HG03460 (cell line): ENCODE results near the gene ACTR2.
A peak's percentile ranks its signal among the peaks of the same experiment; 100 is the strongest.

Experiments used
- ATAC-seq: cut with Tn5 transposase; IDR thresholded peaks from one replicate; pipeline ENCODE4 v1.9.1; 2021; ENCODE audit not compliant: unreplicated experiment

Gene ACTR2

DNA sequence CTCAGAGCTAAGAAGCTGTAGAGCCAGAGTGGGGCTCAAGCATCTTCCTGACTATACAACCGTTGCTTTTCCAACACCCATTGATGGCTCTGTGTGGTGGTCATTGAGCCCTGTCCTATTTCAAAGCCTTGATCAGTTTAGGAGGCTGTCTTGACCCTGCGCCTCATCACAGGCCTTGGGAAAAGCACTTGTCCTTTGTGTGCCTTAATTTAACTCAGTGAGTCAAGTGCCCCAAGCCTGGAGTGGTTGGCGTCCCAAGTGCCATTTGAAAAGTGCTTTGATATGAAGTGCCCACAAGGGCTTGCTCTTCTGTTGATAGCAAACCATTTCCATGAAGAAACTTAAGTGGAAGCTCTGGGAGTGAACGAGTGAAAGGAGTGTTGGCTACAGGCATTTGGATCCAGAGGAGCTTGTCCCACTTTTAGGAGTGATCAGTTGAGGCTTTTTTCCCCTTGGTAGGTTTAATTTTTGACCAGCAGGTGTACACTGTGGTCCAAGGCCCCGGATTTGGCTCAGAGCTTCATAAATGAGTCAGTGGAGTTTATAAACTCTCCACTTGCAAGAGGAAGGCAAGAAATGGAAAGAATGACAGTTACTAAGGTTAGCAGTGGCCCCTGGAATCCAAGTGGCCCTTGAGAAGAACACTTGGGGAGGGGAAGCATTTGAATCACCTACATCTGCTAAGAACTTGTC is 50.3 kb downstream of the ACTR2 start:
- ATAC-seq = no peak

DNA sequence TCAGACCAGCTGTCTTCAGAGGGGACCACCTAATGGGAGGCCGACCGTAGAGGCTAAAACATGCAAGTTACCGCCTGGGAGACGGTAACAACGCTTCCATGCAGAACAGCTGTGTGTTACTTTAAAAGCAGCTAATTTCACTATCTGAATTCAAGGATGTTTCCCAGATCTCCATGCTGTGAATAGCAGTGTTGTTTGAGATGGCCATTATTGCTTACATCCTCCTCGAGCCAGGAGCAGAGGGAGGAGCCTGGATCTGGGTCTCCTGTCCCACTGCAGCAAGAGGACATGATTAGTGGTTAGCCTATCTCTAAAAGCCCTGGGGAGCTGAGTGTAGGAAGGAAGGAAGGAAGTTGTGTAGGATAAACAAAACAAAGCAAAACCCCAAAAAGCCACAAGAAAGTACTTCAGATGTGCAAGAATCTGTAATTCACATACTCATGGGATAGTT is 50.9 kb downstream of the ACTR2 start:
- no peak for ATAC-seq

DNA sequence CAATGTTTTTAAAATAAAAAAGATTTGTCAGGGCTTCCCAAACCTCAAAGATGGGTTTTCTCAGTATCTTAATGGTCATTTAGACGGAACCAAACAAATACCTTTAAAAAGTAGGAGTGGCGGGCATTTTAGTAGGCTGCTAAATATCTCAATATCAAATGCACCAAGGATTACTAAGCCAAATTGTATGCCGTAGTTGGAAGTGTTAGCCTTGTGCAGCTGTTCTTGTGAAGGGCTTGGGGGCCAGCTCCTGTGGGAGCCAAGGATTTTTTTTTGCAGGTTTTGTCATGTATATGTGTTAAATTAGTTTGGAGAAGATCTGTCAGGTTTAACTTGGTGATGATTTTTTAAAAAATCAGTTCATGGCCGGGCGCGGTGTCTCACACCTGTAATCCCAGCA is 52.1 kb downstream of the ACTR2 start:
- ATAC-seq = no peak

DNA sequence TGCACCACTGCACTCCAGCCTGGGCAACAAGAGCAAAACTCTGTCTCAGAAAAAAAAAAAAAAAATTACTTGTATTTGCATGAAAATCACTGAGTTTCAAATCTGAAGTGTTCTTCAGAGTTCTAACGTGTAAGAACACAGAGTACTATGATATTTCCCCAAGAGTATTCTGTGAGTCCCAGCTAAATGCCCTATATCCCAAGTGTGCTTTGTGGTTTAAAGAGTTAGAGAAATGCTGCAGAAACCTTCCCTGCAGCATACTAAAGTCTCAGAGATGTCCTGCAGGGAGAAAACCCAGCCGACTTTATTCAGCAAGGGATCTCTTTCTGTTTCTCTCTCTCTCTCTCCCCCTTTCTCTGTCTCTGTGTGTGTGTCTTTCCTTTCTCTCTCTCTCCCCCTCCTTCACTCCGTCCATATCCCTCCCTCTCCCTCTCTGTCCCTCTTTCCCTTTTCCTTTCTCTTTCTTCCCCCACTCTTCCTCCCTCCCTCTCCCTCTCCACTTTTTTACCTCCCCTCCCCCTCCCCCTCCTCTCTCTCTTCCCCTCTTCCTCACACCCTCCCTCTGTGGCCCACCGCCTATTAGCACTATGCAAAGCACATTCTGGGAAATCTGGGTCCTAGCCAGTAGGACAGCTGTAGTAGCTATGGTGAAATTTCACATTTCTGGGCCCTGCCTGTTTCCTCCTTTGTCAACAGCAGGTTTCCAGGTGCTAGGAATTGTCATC is 54.2 kb downstream of the ACTR2 start:
- no peak for ATAC-seq

DNA sequence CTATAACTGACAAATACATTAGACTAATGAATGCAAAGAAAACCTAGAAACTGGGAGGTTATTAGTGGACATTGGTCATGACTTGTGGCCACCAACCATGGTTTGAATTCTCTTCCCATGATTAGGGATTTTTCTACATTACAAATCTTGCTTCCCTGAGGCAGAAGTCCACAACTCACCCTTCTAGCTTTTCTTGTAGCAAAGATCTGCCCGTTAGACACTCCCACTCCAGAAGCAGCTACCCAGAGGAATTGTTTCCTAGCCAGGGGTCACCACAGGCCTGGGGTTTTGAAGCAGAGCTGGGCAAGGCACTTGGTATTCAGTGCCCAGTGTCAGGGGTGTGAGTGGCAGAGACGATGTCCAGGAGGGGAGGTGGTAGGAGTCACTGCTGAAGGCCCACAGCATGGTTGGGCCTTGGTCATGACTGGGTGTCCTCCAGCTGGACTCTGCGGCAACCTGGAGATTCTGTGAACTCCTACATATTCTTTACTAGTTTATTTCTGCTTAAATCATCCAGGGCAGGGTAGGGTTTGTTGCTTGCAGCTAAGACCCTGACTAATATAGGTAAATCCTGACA is 54.9 kb downstream of the ACTR2 start:
- no peak for ATAC-seq

DNA sequence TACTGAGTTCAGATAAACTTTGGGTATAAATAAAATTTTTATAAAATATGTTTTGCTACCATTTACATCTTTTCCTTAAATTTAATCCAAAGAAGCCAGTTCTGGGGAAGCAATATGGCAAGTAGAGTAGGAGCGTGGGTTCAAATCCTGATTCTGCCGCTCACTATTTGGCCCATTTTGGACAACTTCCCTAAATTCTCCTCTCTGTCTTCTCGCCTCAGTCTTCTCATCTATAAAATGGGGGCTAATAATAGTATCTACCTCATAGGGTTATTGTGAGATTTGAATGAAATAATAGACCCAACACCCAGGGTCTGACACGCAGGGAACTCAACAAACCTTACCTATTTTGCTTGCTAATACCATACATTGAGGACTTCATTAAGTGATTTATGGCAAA is 59.7 kb downstream of the ACTR2 start:
- ATAC-seq = no peak

DNA sequence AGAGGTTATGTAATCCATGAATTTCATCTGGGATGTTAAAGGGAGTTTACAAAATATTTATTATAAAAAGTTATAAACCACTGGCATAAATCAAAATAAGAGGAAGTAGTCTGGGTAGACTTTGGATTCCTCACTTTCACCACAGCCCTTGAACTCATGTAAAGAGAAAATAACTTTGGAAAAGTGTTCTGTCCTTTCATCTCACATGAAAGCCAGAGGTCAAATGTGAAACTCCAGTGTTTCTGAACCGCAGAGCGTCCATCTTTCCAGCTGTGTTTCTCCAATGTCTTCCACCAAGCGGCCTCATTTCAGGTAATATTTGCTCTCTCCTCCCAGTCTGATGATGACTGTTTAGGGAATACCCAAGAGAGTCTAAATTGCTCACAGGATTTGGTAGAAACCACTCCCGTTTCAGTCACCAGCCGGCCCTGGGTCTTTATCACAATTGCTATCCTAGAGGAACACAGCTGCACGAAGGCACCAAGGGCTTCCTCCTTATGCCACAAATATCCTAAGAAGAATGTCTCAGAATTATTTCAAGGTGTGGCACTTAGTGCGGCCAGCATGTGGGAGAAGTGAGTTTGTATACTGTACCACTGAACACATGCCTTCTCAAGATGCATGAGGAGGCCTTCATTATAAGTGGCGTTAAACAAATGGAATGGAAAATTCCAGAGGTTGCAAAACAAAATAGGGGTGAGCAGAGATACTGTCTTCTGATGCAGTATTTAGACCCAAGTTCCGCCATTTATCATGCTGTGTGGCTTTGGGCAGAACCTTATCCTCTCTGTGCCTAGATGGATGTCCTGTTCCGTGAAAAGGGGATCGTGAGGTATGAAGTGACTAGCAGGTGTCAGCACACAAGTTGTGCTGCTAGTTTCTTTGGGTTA is 63.8 kb downstream of the ACTR2 start:
- no peak for ATAC-seq

DNA sequence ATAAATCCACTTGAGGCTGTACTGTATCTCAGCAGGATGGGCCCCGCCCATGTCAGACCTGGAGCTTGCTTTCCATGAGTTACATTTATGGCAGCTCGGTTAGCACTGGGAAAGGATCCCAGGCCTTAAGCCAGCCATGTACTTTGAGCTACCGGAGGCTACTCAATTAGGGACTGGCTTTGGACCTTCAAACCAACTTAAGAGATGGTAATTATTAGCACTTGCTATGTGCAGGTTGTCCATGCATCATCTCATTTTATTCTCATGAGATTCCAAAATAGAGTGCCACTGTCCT is 64.4 kb downstream of the ACTR2 start:
- ATAC-seq = no peak

DNA sequence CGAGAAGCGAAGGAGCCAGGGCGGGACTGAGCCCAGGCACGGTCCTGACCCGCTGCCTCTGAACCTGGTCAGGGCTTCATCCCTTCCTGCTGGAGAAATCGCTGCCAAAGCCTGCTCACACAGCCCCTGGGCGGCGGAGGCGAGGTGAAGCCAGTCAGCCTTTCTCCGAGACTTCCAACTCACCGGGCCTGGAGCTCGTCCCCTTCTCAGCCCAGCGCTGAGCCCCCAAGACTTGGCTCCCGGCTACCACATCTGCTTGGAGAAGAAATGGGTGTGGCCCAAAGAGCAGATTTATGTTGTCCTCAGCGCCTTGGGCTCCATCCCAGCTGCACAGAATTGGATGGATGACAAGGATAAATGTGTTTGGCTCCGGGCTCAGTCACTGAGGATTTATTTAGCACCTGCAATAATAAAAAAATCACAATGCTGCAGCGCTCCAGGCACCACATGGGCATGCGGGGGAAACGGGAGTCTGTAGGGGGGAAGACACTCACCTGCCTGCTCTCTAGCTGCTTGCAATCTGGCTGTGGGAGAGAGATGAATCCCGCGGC is 64.9 kb downstream of the ACTR2 start:
- no peak for ATAC-seq

DNA sequence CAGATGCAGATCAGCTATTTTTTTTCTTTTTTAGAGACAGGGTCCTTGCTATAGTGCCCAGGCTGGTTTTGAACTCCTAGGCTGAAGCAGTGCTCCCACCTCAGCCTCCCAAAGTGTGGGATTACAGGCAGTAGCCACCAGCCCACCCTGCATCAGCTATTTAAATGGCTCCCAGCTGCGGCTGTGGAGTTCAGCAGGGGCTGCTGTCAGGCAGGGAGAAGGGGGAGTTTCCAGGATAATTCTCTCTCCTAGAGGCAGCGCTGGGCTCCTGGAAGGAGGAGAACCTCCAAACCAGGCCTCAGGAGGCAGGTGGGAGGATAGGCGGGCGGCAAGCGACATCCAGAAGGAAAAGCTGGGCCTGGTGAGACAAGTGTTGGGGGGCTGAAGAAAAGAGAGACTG is 65.7 kb downstream of the ACTR2 start:
- no peak for ATAC-seq

DNA sequence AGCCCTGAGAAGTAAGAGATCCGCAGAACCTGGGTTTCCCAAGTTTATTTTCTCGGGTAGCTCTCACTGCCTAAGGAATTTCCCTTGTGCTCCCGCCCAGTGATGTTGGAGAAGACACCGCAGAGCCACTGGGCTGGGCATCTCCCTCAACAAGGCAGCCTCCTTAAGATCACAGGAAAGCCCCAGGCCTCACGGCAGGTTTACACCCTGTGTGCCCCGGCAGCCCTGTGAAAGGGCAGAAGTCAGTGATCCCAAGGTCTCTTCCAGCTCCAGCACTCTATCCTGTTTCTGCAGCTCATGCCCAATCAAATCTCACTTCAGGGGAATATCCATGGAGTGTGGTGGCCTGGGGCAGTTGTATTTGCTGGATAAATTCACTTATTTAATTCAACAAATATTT is 66.5 kb downstream of the ACTR2 start:
- no peak for ATAC-seq

DNA sequence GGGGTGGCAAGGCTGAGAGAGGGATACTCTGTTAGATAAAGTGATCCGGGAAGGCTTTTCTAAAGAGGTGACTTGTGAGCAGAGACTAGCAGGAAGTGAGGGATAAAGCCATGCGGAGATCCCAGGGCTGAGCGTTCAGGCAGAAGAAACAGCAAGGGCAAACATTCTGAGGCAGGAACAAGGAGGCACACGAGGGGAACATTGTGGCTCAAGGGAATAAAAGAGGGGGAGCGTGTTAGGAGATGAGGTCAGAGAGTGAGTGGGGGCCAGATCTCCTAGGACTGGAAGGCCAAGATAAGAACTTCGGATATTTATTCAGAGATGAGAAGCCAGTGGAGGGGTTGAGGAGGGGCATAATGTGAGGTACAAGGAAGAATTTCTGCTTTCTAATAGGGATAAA is 67.1 kb downstream of the ACTR2 start:
- ATAC-seq = no peak

DNA sequence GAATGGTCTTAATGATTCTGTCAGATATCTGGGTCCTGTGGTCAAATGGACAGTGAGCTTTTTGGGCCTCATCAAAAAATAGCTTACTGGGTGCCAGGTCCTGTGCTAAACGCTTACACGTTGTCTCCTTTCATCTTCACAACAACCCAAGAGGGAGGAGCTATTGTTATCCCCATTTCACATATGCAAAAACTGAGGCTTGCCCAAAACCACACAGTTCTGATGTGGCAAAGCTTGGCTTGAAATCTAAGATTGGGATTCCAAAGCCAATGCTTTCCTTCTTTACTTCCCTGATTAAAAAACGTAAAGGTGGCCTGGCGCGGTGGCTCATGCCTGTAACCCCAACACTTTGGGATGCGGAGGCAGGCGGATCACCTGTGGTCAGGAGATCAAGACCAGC is 69.3 kb downstream of the ACTR2 start:
- ATAC-seq = no peak

DNA sequence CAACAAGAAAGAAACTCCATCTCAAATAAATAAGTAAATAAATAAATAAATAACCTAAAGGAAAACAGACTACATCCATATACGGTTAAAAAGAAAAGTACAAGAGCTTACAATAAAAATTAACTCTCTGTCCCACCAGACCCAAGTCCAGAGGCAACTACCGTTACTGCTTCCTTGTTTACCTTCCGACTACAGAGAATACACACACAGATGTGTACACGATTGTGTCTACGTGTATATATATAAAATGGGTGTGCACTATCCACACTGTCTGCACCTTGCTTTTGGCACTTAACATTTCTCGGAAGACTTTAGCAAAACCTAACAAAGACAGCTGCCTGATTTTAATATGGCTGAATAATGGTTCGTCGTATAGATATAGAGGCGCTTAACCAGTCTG is 69.9 kb downstream of the ACTR2 start:
- no peak for ATAC-seq

DNA sequence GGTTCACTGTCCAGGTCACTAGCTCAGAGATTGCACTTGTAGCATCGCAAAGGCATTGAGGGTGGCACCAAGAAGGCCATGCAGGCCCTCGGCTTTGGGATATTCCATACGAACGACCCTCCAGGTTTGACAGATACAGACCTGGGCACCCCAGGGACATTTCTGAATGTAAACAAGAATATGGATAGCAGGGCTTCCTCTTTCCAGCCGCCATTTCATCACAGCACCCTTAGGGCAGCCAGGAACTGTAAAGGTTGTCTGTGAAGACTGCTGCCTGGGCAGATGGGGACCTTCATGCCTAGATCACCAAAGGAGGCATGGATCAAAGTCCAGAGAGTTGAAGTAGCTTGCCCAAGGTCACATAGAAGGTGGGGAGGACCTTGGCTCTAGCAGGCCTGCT is 70.5 kb downstream of the ACTR2 start:
- no peak for ATAC-seq

DNA sequence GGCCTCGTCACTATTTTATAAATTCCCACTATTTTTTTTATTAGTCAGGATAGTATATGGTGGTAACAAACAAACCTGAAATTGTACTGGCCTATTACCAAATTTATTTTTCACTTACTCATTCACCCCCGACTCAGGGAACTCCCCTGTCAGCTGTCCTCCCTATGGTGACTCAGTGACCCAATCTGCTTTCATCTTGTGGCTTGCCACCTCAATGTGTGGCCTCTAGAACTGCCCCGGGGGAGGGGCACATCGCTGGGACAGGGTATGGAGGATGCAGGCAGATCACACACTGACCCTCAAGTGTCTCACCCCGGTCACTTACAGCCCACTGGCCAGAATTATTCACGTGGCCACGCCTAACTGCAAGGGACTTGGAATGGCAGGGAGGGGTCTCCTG is 71.6 kb downstream of the ACTR2 start:
- no peak for ATAC-seq

DNA sequence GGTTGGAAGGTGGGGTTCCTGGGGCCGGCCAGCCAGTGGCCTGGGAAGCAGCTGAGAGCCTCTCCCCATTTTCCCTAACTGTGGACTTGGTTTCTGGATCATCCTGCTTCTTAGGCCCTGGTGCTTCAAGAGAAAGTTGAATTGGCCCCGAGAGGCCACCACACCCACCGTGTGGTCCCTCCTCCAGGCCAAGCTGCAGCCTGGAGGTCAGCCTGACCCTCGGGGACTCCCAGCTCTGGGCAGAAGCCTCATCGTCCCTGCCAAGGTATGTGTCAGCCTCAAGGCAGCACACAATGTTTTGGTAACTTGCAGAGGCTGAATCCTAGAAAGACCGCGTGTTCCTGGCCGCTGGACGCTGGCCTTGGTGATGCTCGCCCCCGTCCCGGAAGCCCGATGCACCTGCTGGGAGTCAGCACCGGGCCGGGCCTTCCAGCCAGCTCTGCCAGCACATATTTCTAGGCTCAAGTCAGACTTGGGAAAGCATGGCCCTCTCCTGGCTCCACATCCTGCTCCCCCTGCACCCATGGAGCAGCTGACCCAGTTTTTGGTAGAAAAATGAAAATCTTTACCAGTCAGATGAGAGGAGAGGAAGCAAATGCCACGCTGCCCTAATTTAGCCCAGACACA is 72.6 kb downstream of the ACTR2 start:
- no peak for ATAC-seq

DNA sequence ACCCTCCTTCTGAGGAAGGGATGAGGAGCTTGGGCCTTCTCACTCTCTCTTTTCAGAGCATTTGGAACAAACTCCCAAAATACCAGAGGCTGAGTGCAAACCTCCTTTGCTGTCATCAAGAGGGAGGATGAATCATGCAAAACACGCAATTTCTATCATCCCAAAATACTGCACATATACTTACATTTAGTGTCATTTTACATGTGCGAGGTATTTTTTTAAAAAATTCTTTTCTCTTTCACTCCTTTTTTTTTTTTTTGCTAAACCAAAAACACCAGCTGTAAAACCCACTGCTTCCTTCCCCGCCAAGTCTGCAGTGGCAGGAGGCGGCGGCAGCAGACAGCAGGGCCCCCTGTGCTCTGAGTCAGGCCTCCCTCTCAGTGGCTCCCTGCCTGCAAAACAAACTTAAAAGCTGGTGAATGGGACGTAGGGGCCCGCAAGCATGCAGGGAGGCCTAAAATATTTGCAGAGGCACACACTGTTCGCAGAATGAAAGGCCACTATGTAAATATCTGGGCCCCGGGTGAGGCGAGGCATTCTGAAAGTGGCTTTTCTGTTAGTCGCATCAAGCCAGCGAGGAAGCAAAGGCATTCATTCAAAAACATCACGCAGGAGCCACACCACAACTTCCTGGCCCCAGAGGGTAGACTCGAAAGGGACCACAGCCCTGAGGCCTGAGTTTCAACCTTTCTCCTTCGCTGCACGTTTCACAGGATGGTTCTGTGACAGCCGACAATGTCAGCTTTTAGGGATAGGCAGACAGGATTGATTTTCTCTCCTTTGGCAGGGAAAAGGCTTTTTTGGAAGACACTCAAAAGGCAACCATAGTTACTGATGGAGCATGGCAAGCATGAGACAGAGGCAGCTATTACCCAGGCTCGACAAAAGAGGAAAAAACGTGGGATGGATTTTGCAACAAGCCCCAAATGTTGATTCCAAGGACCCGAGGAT is 73.4 kb downstream of the ACTR2 start:
- peak; percentile 85 for ATAC-seq

DNA sequence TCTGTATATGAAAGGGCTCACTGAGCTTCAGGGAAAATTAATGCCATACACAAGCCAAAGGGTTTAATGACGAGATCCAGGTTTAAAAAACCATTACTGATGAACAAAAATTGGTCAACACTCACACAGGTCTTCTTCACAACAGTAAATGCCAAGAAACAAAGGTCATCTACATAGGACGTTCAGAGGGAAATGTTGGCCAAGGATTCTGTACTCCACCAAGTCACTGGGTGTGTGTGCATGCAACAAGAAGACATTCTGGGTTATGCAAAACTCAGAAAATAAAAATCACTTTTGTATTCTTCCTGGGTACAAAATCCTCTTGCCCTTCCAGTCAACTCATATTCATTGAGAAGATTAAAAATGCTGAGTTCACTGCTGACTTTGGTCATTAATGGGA is 78.3 kb downstream of the ACTR2 start:
- no peak for ATAC-seq

DNA sequence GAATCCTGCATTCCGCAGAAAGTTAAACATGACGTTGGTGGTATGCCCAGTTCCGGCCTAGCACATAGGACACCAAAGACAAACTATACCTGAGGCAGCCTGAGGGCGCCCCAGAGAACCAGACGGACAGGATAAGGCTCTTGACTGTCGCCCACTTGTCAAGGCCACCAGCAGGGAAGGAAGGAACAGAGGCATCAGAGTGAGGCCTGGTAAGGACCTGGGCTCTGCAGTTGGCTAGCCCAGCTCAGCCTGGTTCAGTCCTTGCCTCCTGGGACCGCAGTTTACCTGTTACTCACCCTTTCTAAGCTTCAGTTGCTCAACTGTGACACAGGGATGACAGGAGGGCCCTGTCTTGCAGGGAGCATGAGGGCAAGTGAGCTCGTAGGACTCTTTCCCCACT is 82.1 kb downstream of the ACTR2 start:
- no peak for ATAC-seq
